HEK293 (cell line): Measurements from ENCODE around the gene CLGN.
A peak's percentile ranks its signal among the peaks of the same experiment; 100 is the strongest.

Source experiments
- CTCF ChIA-PET: fragments of 350-600 bp; formaldehyde crosslinking; extraction: SDS; loops from one replicate; lab custom pipeline; 2021; ENCODE audit warnings: antibody characterized with exemption; lab: Yijun Ruan, JAX
- POLR2A ChIA-PET: fragments of 300-600 bp; formaldehyde crosslinking; extraction: SDS; loops from one replicate; lab custom pipeline; 2020; ENCODE audit warnings: antibody characterized with exemption, inconsistent platforms; lab: Yijun Ruan, JAX
- H3K27ac ChIP-seq: fragments of 200-500 bp; sonication (Bioruptor generic); 2 replicates; pipeline ENCODE4 v1.5.1; 2014; ENCODE audit warnings: low read depth, low read length, control low read depth, inconsistent platforms; ENCODE audit errors: extremely low read depth
- H3K36me3 ChIP-seq, 2 experiments: fragments of 200-500 bp in 1 of 2; sonication (Bioruptor generic) in 1 of 2; 1 replicate in 1 of 2; 2 replicates in 1 of 2; pipeline ENCODE4 v1.5.1; 2014 to 2017; ENCODE audit warnings: inconsistent platforms in 2 of 2, low read length in 2 of 2; ENCODE audit not compliant: control insufficient read depth in 2 of 2, insufficient read depth in 1 of 2
- H3K4me1 ChIP-seq: fragments of 200-500 bp; sonication (Bioruptor generic); 2 replicates; pipeline ENCODE4 v1.5.1; 2014; ENCODE audit warnings: mild to moderate bottlenecking, low read length, inconsistent platforms; ENCODE audit not compliant: control insufficient read depth, insufficient read depth
- H3K4me3 ChIP-seq: 2 replicates; pipeline ENCODE4 v1.5.1; 2011; ENCODE audit warnings: low read depth, mild to moderate bottlenecking, control low read depth, low read length, moderate library complexity
- H3K9me3 ChIP-seq: fragments of 200-500 bp; sonication (Bioruptor generic); 2 replicates; pipeline ENCODE4 v1.5.1; 2014; ENCODE audit warnings: low read depth, low read length, inconsistent platforms; ENCODE audit not compliant: control insufficient read depth, insufficient read depth
- MEIS1 ChIP-seq: sonication (generic); formaldehyde crosslinking; IDR thresholded peaks from 2 replicates; pipeline ENCODE4 v1.8.1; 2022; ENCODE audit warnings: missing genetic modification reagents, mild to moderate bottlenecking, borderline replicate concordance
- PATZ1 ChIP-seq: fragments of 450-650 bp; formaldehyde crosslinking; IDR thresholded peaks from 2 replicates; pipeline ENCODE4 v1.5.1; 2016; ENCODE audit warnings: missing biosample characterization, missing genetic modification characterization
- PRDM1 ChIP-seq: fragments of 450-650 bp; formaldehyde crosslinking; IDR thresholded peaks from 2 replicates; pipeline ENCODE4; 2016; ENCODE audit warnings: missing biosample characterization, missing genetic modification characterization
- TSHZ1 ChIP-seq: fragments of 450-650 bp; formaldehyde crosslinking; IDR thresholded peaks from 2 replicates; pipeline ENCODE4 v1.5.1; 2016; ENCODE audit warnings: missing biosample characterization, missing genetic modification characterization, borderline replicate concordance
- ZIC2 ChIP-seq: fragments of 450-650 bp; formaldehyde crosslinking; IDR thresholded peaks from 2 replicates; pipeline ENCODE4 v1.5.1; 2016; ENCODE audit warnings: missing biosample characterization, missing genetic modification characterization
- ZNF16 ChIP-seq: fragments of 450-650 bp; formaldehyde crosslinking; IDR thresholded peaks from 2 replicates; pipeline ENCODE4 v1.5.1; 2016; ENCODE audit warnings: low read depth, missing biosample characterization, missing genetic modification characterization
- ZNF239 ChIP-seq: fragments of 450-650 bp; formaldehyde crosslinking; IDR thresholded peaks from 2 replicates; pipeline ENCODE4 v1.5.1; 2016; ENCODE audit warnings: missing biosample characterization, missing genetic modification characterization
- ZNF266 ChIP-seq: fragments of 450-650 bp; formaldehyde crosslinking; IDR thresholded peaks from 2 replicates; pipeline ENCODE4 v1.5.1; 2016; ENCODE audit warnings: missing biosample characterization, missing genetic modification characterization, low read depth
- ZNF280D ChIP-seq: fragments of 450-650 bp; formaldehyde crosslinking; IDR thresholded peaks from 2 replicates; pipeline ENCODE4 v1.5.1; 2016; ENCODE audit warnings: missing biosample characterization, missing genetic modification characterization
- ZNF391 ChIP-seq: fragments of 450-650 bp; formaldehyde crosslinking; IDR thresholded peaks from 2 replicates; pipeline ENCODE4 v1.5.1; 2016; ENCODE audit warnings: low read depth, missing biosample characterization, missing genetic modification characterization, borderline replicate concordance
- ZNF433 ChIP-seq: fragments of 450-650 bp; formaldehyde crosslinking; IDR thresholded peaks from 2 replicates; pipeline ENCODE4 v1.5.1; 2016; ENCODE audit warnings: missing biosample characterization, missing genetic modification characterization, low read depth
- ZNF521 ChIP-seq: fragments of 450-650 bp; formaldehyde crosslinking; IDR thresholded peaks from 2 replicates; pipeline ENCODE4 v1.5.1; 2017; ENCODE audit warnings: missing biosample characterization, mild to moderate bottlenecking, missing genetic modification characterization
- ZNF561 ChIP-seq: fragments of 450-650 bp; IDR thresholded peaks from 2 replicates; pipeline ENCODE4 v1.5.1; 2018; ENCODE audit warnings: missing biosample characterization, missing genetic modification characterization, borderline replicate concordance

CLGN gene

GRCh38 chr4:140469791-140470733 lies 42.6 kb upstream of the CLGN start (continued):
- TF ChIP-seq ZNF280D: no peak
- no peak for TF ChIP-seq MEIS1 (CRISPR knock-in tag)
- no peak for TF ChIP-seq ZNF16 (tag by site-specific recombination)
- TF ChIP-seq ZNF521: no peak

GRCh38 chr4:140466146-140466545 lies 38.7 kb upstream of the CLGN start:
- Histone ChIP-seq H3K36me3 (no peaks in the 10 kb centered on the region), H3K4me1 (no peaks in the 10 kb centered on the region), H3K4me3 (no peak overlapping the region), H3K9me3 (no peaks in the 10 kb centered on the region), H3K27ac (no peak overlapping the region)
- POLR2A ChIA-PET: no interaction called here
- CTCF ChIA-PET: interaction anchor here (0.7 kb wide), 1 partner anchor 106 kb away, joined by 3 read pairs; no protein-coding TSS in a partner anchor
- TF ChIP-seq PATZ1 (tag by site-specific recombination) (no peak), ZNF561 (tag by site-specific recombination) (no peak), PRDM1 (tag by site-specific recombination) (0 out of 2 replicates have a peak, but pooled peaks have one; percentile 27)

- CTCF ChIA-PET: interaction anchor here (0.8 kb wide), 1 partner anchor 36 kb away, joined by 3 read pairs; the partner anchor contains the start of gene CLGN
- TF ChIP-seq ZNF239 (tag by site-specific recombination) (no peak), ZNF266 (tag by site-specific recombination) (no peak), ZIC2 (tag by site-specific recombination) (no peak), ZNF433 (tag by site-specific recombination) (no peak), TSHZ1 (tag by site-specific recombination) (no peak), ZNF391 (tag by site-specific recombination) (no peak)
- TF ChIP-seq, all 188 proteins: peak for 0
- H3K4me1 ChIP-seq: no peaks in the 10 kb centered on the region
- POLR2A ChIA-PET: no interaction called here
- H3K4me3 ChIP-seq: no peak overlapping the region
- H3K27ac ChIP-seq: no peak overlapping the region
- no peaks in the 10 kb centered on the region for H3K36me3 ChIP-seq
- H3K9me3 ChIP-seq: no peaks in the 10 kb centered on the region
Observed at GRCh38 chr4:140463614-140464013, 36.2 kb upstream of the CLGN start.
